GM18858 (cell line): ENCODE measurements around the gene COBL.

Experiments
- ATAC-seq: cut with Tn5 transposase; IDR thresholded peaks from one replicate; pipeline ENCODE4 v1.9.1; 2021; ENCODE audit not compliant: unreplicated experiment

COBL gene

DNA sequence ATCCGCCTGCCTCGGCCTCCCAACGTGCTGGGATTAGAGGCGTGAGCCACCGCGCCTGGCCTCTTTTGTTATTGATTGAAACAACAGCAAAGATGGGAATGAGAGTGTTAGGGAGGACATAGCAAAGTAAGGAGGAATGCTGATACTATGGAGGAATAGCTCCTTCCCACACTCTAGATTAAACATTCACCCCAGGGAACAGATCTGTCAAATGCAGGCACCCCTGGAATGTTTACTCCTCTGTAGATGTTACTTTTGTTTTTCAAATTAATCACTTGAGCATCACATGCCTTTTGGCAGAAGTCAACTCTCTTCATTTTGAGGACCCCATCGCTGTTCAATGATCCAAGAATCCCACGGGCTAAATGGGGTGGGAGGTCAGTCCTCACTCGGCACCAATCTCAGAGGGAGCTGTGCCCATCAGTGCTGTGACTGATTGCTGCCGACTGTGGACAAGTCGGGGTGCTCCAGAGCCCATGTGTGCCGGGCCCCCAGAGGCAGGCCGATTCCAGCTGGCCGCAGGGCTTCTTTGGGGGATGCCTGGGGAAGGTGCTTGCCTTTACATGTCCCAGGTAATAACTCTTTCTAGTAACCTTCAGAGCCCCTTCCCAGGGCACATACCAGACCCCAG lies 10.2 kb upstream of the COBL start:
- no peak for ATAC-seq

DNA sequence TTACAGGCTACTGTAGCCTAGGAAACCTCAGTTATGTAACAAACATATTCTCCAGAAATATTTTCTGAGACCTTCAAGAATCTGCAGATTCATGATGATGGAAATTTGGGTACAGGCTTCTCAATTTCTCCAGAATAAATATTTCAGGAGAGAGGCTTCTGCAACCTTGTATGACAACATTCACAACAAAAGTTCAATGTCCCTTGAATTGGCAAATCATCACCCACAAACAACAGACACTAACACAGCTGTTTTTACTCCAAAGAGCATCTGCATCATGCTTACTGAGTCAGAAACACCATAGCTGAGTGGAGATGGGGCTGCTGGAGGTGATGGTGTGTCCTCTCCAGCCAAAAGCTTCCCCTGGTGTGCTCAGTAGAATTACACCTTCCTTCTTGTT lies 9.3 kb upstream of the COBL start:
- no peak for ATAC-seq

DNA sequence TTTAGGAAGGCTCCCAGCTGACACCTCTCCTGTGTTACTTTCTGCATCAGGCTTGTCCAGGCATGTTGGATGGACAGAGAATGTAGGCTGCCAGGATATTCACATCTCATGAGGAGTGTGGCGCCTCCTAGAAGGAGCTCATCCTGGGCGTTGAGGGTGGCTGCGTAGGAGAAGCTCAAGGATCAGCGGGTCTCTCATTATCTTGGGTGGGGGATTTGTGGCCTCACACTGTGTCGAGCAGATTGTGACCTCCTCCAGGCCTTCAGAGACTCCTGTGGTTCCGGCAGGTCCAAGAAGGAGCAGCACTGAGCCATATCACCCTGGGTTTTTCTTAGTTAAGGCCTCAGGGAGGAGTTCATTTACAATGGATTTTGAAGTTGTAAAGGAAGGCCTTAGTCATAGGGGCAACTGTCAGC lies 8.7 kb upstream of the COBL start:
- ATAC-seq = no peak

DNA sequence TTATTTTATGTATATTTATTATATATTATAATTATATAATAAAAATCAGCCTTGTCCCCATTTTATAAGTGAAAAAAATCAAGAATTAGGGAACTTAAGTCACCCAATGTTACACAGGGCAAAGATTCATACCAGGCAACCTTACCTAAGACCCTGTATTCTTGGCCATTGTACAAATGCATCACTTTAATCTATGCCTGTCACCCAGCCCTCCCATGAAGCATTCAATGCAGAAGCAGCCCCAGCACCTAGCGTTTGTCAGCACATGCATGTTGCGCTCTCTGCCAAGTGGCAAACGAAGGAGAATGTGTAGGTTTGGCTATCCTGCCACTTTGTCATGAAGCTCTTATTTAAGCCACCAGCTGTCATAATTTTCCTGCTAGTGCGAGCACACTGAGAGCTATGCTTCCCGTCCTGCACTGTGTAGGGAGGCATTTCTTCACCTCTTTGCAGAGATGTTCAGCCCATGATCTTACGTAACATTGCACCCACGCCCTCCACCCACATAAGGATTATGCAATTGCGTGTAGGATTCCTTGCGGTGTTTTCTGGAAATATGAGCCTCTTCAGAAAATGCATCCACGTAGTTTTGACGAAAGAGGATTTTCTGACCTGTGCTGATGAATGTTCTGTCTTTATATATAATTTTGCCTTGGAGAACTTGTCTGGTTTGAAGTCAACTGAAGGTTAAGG lies 7.7 kb upstream of the COBL start:
- ATAC-seq = no peak

DNA sequence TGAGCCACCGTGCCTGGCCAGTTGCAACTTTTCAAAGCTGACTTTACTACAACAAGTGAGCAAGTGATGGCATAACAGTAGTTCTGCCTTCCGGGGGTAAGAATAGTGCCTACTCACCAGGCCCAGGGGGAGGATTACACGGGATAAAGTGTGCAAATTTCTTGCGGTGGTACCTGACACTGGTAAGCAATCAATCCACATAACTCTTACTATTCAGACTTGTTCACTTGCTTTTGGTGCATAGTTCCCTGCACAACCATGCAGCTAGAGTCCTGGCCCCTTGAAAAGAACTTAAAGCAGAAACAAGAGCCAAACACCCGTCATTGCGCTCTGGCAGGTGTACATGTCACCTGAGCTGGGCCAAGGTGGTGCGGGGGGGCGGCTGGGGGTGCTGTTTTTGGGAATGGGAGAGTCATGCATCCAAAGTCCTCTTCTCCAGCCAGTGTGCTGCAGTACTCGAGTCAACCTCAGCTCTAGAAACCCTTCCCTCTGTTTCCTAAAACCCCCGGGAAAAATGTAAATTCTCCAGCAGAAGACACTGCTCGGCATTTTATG lies 5.4 kb upstream of the COBL start:
- ATAC-seq = no peak

DNA sequence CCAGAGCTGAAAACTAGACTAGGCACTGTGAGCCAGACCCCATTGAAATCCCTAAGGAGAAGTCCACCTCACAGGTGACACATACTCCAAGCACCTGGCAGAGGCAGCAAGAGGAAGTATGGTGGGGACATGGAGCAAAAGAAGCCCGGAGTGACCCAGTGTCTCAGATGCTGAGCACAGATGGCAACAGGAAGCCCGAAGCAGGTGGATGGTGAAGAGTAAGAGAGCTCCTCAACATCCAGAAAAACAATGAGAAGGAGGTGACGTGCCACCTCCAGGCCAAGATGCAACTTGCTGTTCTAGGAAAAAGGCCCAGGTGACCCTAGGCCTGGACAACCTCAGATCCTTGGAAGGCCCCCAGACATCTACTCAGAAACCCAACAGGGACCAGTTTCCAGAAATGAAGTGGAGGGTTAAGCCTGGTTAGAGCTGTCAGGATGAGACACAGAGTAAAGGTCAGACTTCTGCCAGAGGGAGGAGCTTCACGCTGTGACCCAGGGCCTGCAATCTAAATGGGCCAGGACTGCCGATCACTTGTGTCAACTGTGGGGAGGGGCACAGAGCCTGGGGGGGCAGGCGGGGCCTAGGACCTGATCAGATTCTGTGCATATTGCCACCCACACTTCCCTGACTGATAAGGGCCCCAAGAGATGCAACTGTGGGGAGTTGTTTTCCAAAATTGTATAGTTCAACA lies 2.4 kb upstream of the COBL start:
- no peak for ATAC-seq

DNA sequence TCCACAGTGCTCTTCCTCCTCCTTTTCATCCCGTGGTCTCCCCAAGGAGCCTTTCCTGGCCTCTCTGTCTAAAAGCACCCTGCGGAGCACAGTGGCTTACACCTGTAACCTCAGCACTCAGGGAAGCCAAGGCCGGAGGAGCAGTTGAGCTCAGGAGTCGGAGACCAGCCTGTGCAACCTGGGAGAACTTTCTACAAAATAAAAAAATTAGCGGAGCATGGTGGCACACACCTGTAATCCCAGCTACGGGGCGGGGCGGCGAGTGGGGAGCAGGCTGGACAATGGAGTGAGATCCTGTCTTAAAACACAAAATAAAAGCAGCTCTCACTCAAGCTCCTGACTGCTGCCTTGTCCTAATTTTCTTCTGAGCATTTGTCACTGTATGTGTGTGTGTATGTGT lies 1.4 kb upstream of the COBL start:
- no peak for ATAC-seq

DNA sequence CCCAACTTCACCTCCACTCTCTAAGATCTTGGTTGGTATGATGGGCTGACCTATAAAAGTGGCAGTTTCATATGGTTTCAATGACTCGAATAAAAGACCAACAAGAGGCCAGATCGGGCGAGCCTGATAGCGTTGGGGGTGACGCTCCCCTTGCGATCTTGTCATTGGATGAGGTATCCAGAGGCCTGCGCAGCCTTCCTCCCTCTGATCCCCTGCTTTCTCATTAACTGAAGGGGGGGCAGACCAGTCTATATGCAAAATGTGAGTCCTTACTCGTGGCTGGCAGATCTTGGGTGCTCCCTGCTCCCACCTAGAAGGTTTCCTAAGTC lies 937 bp upstream of the COBL start:
- no peak for ATAC-seq

DNA sequence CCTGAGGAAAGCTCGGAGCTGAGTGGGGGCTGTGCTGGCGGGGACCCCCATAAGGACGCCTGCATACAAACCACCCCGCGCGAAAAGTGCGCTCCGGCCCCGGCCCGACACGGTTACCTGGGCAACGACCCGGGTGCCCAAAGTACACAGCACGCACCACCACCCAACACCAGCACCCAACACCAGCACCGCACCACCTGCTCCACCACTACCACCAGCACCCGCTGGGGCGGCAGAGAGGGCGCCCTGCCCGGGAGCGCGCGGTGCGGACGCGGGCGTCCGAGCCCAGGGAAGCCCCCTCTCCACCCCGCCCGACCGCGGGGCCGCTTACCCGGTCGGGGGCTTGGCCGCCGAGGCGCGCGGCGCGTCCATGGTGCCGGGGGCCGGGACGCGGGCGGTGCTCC lies 345 bp downstream of the COBL start:
- no peak for ATAC-seq

DNA sequence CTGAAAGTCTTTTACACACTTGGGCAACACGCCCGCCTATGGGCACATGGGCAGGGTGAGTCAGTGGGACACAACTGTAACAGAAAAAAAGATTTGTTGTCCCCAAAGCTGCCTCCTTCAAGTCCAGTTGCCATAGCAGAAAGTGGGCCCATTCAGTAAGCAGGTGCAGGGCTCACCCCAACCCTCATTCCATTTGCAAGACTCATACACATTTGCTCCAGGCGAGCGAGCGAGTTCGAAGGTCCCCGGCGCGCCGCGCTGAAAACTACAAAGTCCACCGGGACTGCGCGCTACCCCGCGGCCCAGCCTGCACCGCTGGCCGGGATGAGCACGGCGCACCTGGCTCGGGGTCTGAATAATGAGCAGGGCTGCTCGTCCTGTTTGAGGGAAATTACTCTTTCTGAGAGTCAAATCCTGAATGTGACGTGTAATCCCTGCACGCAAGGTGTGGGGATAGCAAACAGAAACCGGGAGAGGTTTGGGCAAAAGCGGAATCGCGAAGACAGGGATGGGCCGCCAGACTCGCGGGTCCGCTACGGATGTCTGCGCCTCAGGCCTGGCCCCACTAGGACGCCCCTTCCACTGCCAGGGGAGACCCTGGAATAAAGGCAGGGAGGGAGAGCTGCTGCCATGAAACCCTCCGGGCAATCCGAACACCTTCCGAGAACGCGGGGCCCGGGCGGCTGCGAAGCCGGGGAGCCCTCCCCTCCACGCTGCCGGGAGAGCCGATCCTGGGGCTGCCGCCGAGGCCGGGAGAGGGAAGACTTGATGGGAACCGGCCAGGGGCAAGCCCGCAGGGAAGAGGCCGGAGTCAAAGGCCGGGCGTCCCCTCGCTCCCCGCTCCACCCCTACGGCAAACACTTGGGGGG lies 982 bp downstream of the COBL start:
- no peak for ATAC-seq

DNA sequence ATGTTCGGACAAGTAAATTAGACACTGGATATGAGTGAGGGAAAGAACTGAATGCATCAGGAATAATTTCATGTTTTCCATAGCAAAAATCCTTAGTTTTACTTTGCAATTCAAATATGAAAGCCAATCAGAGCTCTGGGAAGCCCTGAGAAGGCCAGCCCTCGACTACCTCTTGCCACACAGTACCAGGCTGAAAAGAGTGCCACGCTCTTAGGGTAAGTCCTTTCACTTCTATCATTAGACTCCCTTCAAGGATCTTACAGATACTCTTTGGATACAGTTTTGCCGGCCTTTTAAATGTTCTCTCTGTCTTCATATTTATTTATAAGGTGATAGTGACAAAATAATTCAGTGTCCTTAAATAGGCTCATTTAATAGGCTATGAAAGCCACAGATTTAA lies 1.9 kb downstream of the COBL start:
- no peak for ATAC-seq

DNA sequence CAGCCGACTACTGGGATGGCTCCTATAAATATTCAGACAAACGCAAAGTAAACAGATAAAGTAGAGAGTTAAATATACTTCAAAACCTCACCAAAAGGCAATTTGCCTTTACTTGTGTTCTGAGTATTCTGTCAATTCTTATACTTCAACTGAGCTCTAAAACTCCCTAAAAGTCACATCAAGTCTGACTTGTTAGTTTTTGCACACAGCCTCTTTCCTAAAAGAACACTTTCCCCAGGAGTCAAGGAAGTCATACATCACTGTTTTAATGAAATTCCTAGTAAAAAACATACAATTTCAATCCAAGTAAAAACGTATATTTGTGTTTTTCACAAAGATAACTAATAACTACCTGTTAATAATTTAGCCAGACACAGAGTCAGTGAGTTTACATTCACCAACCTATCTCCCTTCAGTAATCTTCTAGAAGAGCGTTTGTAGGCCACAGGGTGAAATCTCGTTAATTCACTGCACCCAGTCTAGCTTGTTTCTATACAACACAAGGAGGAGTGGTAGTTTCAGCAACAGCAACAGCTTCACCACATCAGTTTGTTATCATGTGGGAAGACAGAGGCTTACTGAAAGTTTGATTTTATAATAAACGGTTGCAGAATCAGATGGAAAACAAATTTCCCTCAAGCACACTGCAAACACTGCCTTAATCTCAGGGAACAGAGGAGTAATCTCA lies 2.7 kb downstream of the COBL start:
- ATAC-seq = no peak

DNA sequence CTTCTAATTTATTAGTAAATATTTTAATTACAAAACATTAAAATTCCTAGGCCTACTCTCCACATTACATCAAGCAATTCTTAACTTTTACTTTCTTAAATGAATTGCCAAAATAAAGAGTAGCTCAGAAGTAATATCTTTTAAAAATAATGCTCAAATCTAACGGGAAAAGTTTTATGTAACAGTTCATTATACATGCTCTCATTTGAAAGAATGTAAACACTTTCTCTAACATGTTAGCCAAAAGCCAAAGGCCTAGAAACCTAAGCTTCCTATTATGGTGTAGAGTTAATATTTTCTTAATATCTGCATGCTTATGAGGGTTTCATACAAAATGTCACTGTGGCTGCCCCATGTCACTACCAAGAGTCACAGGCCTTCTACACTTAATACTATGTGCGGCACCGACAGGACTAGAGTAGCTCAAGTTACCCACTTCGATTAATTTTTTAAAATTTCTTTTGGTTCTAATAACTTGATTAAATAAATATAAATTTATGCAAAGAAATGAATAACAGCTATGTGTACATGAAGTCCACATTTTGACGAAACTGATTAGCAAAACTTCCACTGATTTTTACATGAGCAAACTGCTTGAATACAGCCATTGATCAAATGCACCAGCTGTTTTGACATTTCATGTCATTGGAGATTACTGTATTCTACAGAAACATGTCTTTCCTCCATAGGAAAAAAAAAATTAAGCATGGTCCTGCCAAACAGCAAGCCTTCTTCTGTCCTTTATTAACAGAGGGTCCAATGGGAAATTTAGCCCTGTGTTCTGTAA lies 3.5 kb downstream of the COBL start:
- no peak for ATAC-seq

DNA sequence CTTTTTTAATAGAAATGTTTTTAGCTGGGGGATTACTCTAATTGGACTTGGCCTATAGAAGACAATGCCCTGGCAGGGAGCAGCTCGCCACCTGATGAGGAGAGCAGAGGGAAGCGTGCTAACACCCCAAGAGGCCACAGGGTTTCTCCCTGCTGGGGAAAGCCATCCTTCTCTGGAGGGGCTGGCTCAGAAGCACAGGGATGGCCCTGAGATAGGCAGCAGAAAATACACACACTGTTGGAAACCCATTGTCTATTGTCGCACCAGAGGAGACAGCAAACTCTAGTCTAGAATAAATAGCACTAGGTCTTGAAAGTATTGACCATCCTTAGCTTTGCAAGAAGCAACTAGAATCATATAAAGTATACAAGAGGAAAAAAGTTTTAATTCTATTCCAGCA lies 5.4 kb downstream of the COBL start:
- no peak for ATAC-seq

DNA sequence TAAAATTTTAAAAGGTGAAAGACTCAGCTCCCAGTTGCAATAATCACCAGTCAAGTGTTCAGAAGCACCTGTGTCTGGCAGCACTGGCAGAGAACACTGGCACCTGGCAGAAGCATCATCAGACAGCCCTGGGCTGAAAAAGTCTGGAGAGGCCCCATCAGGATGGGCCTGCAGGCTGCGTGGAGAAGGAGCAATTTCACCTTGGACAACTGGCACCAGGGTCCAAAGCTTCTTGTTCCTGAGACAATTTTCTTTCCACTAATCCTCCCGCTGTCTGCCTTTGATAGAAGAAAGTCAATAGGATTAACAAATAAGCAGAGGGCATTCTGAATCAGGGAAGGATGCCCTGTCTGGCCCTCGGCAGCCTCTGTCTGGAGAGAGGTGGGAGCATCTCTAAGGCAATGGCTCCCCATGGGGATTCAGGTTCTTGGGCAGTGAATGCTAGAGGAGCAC lies 6.5 kb downstream of the COBL start:
- no peak for ATAC-seq

DNA sequence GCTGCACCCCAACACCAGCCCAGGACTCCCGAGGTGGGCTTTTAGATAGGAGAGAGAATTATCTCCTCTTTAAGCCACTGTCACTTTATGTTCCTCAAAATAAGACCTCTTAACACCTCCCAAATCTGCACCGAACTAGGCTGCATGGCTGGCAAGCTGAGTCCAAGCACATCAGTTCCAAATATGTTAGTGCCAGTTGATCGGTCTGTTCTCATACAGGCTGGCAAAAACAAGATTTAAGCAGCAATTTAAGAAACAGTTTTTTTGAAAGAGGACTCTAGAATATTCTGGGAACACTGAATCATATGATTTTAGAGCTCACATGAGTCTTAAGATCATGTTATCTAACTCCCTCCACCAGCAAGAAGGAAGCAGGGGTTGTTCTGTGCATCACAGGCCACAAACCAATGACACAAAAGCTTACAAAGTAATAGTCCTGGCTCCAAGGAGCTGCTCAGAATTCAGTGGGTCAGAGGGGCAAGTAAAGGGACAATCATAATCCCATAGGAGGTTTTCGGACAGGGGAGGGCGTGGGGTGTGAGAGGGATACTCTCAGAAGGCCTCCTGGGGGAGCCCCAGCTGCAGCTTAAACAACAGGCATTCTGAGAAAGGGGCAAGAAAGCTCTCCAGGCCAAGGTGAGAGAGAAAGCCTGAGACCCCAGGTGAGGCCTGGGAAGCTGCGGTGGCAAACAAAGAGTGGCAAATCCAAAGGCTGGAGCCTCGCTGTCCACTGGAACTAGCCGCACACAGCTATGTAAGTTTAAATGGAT lies 7.1 kb downstream of the COBL start:
- no peak for ATAC-seq

DNA sequence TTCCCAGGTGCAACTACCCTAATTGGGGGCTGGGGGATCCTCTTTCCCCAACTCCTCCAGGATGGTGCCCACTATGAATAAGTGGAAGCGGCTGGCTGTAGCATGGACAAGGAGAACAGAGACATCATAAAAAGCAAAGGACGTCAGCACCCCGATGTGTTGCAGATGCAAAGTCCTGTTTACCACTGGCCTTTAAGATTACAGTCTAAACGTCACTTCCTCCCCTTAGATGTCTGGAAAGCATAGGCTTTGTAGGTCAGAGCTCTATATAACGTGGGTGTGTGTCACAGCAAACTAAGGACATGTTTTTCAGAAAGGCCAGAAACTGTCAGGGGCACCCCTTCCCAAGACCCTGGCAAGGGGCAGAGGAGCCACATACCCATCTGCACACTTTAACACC lies 7.9 kb downstream of the COBL start:
- no peak for ATAC-seq

DNA sequence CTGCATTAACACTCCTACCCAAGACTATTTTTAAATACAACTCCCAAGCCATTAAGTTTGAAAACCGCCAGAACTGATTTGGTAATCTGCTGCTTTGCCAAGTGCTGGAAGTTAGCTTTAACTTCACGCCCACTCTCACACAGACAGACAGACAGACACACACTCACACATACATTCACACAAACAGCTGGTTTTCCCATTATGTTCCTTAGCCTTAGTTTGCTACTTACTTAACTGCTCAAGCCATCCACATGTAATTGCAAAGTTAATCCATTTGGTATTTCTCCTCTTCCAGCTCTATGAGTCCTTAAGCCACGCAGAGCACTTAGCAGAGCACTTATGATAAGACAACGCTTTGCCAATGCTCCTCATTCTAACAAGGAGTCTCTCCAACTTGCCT lies 8.3 kb downstream of the COBL start:
- no peak for ATAC-seq

DNA sequence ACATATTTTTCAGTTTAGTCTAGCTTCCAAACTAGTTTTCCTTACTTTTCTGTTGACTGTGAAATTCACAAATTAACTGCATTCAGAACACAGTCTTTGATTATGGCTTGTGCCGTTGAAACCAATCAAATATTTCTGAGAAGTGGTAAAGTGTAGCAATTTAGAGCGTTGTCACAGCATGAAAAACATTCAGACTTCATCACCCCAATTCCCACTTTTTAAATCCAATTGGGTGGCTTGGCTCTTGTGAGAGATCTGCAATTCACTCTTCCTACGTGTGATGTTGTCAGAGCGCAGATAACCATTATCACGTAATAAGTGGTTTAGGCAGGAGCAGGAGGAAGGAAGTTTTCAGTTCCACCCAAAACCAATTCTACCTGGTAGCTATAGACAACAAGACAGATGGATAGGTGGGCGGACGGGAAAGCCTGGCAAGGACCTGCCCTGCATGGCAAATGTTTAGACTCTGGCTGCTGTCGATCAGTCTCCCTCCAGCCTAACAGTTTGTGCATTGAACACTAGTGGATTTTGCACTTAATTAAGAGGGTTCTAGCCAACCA lies 8.9 kb downstream of the COBL start:
- no peak for ATAC-seq
